ENCODE measurements around the gene FBXL7. TPM values are rescaled to one million over a fixed set of nuclear protein-coding genes. Genes with fewer than 3 reads are reported as not detected.

The FBXL7 gene
- total RNA-seq, 6 experiments from 2014 or later: 0.81 to 1.9 (median 1.3) TPM

GRCh38 chr5:15946026-15946425, 446.0 kb downstream of the FBXL7 start:
- intact Hi-C loops (cut with DNase I): no loop called here
- ATAC-seq: no peak
- Histone ChIP-seq H3K4me3 (no peak overlapping the region), H3K4me1 (peaks cover 0 to 3% (median 0%) of the 10 kb centered on the region in 4 donors), H3K27me3 (no peaks in the 10 kb centered on the region), H3K36me3 (no peaks in the 10 kb centered on the region), H3K27ac (no peak overlapping the region), H3K9me3 (no peaks in the 10 kb centered on the region)
- DNase-seq: no peak
- TF ChIP-seq CTCF (IDR thresholded peaks at IDR 0.05) (no peak), POLR2A (IDR thresholded peaks at IDR 0.05) (no peak)
- whole genome bisulfite sequencing (ENCODE audit: insufficient coverage, low coverage, low lambda C conversion rate, missing lambda C conversion rate): 86% methylated on average over 3 of the region's 3 CpGs

GRCh38 chr5:15948190-15948589, 448.2 kb downstream of the FBXL7 start:
- TF ChIP-seq POLR2A (IDR thresholded peaks at IDR 0.05): no peak
- peak in 1 of 4 donors; percentile 23 for TF ChIP-seq CTCF (IDR thresholded peaks at IDR 0.05)
- no peaks in the 10 kb centered on the region for H3K27me3 ChIP-seq
- WGBS (ENCODE audit: insufficient coverage, low coverage, low lambda C conversion rate, missing lambda C conversion rate): 55% methylated on average over 3 of the region's 3 CpGs
- H3K27ac ChIP-seq: no peak overlapping the region
- no peak overlapping the region for H3K4me3 ChIP-seq
- no peaks in the 10 kb centered on the region for H3K36me3 ChIP-seq
- no peak for DNase-seq
- peaks cover 0 to 15% (median 4%) of the 10 kb centered on the region in 4 donors for H3K4me1 ChIP-seq
- intact Hi-C loops (cut with DNase I): no loop called here
- no peaks in the 10 kb centered on the region for H3K9me3 ChIP-seq
- no peak for ATAC-seq

- no peaks in the 10 kb centered on the region for H3K36me3 ChIP-seq
- intact Hi-C loops (cut with DNase I): no loop called here
- H3K4me3 ChIP-seq: no peak overlapping the region
- H3K27ac ChIP-seq: peak overlapping the region in 2 of 3 donors; percentile 22 to 49
- no peaks in the 10 kb centered on the region for H3K9me3 ChIP-seq
- WGBS (ENCODE audit: insufficient coverage, low coverage, low lambda C conversion rate, missing lambda C conversion rate): 33% methylated on average over 3 of the region's 3 CpGs
- peaks cover 0 to 15% (median 4%) of the 10 kb centered on the region in 4 donors for H3K4me1 ChIP-seq
- no peaks in the 10 kb centered on the region for H3K27me3 ChIP-seq
- ATAC-seq (peak; percentile 87 to 93 (median 90)), DNase-seq (peak in 1 of 3 donors; percentile 52)
- TF ChIP-seq CTCF (IDR thresholded peaks at IDR 0.05): no peak
- no peak for TF ChIP-seq POLR2A (IDR thresholded peaks at IDR 0.05)
Measured at GRCh38 chr5:15951126-15951525, 451.1 kb downstream of the FBXL7 start.

- ATAC-seq: peak; percentile 84 to 90 (median 86)
Measured at GRCh38 chr5:15951550-15951949, 451.6 kb downstream of the FBXL7 start.

More at GRCh38 chr5:15951550-15951949, 451.6 kb downstream of the FBXL7 start:
- Histone ChIP-seq H3K4me3 (no peak overlapping the region), H3K9me3 (no peaks in the 10 kb centered on the region), H3K27me3 (no peaks in the 10 kb centered on the region), H3K36me3 (no peaks in the 10 kb centered on the region), H3K4me1 (peaks cover 0 to 15% (median 4%) of the 10 kb centered on the region in 4 donors), H3K27ac (peak overlapping the region in 2 of 3 donors; percentile 22 to 49)
- no peak for DNase-seq
- intact Hi-C loops (cut with DNase I): no loop called here
- TF ChIP-seq CTCF (IDR thresholded peaks at IDR 0.05) (no peak), POLR2A (IDR thresholded peaks at IDR 0.05) (no peak)
- 36% methylated on average over 2 of the region's 3 CpGs for WGBS (ENCODE audit: insufficient coverage, low coverage, low lambda C conversion rate, missing lambda C conversion rate)

Data from right lobe of liver (tissue), 6 donors.